ENCODE measurements around the gene TTLL12. TPM values are rescaled to one million over a fixed set of nuclear protein-coding genes. Genes with fewer than 3 reads are reported as not detected.

The TTLL12 gene
- 30.6 TPM for total RNA-seq

DNA sequence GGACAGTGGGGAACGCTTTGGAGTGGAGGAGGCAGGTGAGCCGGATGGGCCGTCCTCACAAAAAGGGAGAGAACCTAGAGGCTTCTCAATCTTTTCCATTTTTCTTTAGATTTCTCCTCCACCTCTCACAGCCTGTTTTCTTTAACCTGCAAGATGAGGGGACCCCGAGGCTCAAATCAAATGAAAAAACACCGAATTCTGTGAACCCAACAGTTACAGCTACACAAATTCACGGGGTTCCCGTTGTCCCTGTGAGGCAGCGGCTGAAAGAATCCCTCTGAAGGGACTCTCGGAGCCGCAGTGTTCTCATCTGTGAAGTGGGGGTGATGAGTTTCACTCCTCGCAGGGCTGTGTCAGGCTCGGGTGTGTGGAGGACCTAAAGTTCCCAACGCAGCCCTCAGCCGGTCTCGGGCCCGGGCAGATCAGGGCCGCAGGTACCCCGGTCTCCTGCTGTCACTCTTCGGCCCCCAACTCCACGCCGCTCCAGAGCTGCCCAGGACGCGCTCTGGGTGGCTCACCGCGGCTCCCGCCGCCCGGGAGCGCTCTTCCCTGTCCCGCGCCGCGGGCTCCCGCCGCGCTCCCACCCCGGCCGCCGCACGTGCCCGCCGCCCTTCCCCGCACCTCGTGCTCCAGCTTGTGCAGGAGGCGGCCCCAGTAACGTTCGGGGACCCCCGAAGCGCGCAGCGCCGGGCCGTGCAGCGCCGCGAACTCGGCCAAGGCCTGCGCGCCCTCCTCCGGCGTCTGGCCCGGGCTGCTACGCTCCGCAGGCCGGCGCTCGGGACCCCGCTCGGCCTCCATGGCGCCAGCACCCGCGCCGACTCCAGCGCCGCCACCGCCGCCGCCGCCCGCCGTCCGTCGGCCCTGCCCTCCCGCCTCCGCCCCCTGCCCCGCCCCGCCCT lies at the start of gene TTLL12:
TSS of gene TTLL12 (minus strand) at position 863 of the 899 bp plus-strand sequence. CDS start at position 798, 65 bp downstream.
- DNase-seq (ENCODE audit: low spot score in 2 of 2) (peak; percentile 85 to 91), FAIRE-seq (no peak)

DNA sequence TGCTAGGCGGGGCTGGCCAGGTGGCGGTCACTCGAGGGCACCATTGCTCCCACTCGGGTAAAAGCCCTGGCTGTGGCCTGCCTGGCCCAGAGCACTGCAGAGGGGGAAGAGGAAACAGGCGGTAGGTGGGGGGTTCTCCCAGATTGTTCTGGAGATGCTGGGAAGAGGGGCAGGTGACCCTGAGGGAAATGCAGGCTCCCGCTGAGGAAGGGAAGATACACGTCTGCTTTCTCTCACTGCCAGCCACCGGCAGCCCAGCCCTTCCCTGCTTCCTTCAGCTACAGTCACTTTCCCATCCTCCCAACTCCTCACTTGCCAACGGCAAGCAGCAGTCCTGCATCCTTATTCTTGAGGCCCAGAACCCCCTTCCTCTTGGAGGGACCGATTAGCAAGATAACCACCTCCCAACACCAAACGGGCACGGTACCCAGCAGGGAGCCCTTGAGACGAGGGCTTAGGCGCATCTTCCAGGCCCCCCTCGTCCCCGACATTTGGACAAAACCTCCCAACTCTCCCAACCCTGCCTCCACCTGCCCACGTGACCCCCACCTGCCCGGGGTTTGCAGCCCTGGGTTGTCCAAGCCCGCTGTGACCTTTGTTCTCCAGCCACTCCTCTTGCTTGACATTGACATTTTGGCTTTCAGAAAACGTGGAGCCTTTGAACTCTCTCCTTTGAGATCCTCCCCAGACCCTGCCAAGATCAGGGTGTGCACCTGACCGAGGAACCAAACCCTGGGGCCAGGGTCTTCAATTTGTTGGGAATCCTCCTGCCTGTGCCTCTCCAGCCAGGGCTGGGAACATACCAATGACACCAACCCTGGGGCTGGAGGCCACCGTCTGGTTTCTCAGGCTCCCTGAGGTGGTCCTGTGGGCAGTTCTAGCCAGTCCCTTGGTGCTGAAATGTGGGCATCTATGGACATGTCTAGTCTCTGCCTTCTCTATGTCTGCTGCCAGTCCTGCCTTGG lies 48.8 kb upstream of the TTLL12 start:
- no peak for DNase-seq (ENCODE audit: low spot score in 2 of 2)
- no peak for FAIRE-seq

DNA sequence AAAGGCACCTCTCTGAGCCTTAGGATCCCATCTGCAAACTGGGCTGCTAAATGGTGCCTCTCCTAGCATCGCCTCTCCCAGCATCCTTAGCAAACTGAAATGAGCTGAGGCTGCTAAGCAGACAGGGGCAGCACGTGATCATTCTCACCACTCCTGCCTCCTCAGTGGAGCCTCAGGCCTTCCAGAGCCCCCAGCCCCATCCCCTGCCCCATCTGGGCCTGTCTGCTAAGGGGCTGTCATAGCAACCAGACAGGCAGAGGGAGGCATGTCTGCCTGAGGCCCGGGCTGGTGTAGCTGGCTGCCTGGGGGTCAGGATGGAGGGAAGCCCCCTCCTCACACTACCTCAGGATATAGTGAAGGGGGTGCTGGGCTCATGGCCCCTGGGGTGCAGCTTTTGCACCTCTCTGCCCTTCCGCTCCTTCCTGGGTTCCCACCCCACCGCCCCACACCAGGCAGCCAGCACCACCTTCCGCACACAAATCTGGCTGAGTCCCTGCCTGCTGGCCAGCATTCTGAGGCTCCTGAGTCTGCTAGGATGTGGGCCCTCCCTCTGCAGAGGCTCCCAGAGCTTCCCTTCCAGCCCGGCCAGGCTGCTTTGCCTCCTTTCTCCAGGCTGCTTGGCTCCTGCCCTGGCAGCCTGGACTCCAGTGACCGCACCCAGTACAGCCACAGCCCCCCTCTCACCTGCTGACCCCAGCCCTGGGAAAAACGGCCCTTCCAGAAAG lies 47.5 kb upstream of the TTLL12 start:
- DNase-seq (ENCODE audit: low spot score in 2 of 2): no peak

DNA sequence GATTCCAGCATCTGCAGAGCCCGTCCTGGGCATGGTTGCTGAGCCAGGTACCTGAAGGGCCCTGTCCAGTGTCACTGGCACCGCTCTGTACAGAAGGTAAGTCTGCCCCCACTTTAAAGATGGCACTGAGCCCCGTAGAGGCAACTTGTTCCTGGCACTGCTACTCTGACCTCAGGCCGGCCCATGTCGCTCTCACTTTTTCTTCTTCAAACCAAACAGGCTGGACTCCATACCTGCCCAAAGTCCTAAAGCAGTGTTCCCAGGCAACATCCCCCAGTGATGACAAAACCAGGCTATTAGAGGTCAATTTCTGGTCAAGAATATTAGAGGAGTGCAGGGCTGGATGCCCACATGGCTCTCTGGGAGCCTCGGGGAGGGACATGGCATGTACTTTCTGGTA lies 46.6 kb upstream of the TTLL12 start:
- no peak for DNase-seq (ENCODE audit: low spot score in 2 of 2)
- FAIRE-seq: no peak

More for the DNA sequence above, 47.5 kb upstream of the TTLL12 start:
- no peak for FAIRE-seq

DNA sequence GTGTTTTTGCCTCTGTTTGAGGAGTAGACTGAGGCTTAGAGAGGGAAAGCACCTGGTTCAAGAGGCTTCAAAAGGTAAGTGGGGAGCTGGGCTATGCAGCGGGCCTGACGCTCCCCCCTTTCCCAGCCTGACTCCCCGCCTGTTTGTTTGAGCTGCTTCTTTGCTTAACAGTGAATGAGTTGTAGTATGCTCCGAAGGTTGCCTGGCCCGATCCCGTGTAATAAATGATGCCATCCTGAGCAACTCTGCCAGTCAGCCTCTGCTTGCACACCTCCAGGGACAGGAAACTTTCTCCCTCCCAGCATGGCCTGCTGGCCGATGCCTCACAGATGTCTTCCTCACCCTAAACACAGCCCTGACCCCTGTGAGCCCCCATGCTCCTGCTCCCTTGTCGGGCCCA lies 45.5 kb upstream of the TTLL12 start:
- FAIRE-seq: no peak

DNA sequence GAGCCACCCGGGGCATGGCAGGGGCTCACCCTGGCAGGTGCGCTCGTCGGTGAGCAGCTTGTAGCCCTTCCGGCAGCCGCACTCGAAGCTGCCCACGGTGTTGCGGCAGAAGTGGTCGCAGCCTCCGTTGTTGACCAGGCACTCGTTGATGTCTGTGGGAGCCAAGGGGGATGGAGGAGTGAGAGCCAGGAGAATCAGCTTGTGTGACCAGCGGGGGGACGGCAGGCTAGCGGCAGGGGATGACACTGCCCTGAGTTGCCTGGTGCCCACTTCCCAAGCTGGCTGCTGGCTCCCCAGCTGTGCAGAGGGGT lies 44.7 kb upstream of the TTLL12 start:
- DNase-seq (ENCODE audit: low spot score in 2 of 2): no peak
- FAIRE-seq: no peak

More for the DNA sequence above, 45.5 kb upstream of the TTLL12 start:
- no peak for DNase-seq (ENCODE audit: low spot score in 2 of 2)

DNA sequence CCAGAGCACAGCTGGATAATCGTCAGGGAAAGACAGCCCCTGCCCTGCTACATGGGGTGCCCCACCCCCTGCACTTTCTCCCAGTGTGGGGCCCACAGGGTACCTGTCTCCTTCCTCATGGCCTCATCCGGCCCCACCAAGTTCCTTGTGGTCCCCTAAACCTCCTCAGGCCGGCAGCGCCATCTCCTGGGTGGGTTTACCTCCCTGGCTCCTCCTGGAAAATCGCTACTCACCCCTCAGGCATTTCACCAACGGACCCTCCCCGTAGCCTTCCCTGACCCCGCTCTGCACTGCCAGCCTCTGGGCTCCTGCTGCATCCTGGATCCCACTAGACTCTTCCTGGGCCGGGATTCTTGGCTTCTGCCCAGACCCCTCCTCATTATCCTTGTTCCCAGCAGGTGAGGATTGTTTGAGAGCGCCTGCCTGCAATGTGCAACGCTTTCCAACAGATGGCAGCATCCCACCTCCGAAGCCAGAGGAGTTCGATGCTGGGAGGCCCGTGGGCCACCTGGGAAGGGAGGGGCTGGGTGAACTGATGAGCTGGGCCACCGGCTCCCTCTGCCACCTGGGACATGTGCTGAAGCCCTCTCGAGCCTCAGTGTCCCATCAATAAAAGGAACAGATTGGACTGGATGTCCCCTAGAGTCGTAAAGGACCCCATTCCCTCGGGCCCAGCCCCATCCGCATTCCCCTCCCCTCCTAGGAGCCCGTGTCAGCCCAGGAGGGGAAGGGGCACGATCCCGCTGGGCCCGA lies 44.2 kb upstream of the TTLL12 start:
- DNase-seq (ENCODE audit: low spot score in 2 of 2) (peak; percentile 58 to 83), FAIRE-seq (no peak)

DNA sequence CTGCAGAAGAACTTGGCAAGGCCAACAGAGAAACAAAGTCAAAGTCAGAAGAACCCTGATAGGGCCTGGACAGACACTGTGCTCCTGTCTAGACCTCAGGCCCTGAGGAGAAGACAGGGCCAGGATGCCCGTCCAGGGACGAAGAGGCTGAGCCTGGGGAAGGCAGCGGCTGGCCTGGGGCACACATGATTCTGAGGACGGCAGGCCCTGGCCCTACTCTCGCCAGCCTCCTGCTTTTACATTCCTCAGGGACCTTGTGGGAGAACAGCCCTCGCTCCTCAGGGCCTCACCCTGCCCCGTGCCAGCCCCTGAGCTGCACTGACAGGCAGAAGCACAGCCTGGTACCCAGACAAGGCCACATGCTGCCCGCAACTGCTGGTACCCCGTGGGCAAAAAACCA lies 43.6 kb upstream of the TTLL12 start:
- DNase-seq (ENCODE audit: low spot score in 2 of 2) (no peak), FAIRE-seq (no peak)

DNA sequence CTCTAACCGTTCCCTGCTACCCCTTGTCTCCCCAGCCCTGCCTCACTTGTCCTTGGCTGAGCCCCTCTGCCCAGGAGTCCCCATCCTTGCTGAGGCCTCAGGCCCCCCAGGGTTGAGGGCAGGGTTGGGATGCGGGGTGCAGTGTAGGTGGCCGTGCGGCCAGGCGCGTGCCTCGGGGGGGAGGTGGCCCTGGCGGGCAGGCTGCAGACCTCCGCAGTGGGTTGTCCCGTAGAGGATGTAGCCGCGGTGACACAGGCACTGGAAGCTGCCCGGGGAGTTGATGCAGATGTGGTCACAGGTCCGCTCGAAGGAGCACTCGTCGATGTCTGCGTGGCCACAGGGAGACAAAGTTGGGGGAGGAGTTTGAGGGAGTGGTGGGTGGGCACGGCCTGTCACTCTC lies 41.9 kb upstream of the TTLL12 start:
- FAIRE-seq: no peak
- DNase-seq (ENCODE audit: low spot score in 2 of 2): no peak

DNA sequence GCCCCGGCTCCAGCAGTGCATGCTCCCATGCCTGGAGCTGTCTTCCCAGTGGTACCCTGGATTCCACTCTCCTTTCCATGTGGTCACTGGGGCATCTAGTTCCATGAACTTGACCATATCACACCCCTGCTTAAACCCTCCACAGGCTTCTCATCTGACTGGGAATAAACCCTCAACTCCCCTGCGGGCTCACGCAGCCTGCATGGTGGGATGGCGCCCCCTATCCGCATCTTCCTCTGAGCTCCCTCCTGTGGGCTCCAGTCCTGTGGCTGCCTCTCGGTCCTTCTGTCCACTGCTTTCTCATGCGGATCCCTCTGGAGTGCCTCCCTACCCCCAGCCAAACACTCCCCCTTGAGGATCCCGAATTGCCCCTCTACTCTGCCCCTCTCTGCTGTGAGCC lies 41.4 kb upstream of the TTLL12 start:
- no peak for FAIRE-seq
- DNase-seq (ENCODE audit: low spot score in 2 of 2): no peak

DNA sequence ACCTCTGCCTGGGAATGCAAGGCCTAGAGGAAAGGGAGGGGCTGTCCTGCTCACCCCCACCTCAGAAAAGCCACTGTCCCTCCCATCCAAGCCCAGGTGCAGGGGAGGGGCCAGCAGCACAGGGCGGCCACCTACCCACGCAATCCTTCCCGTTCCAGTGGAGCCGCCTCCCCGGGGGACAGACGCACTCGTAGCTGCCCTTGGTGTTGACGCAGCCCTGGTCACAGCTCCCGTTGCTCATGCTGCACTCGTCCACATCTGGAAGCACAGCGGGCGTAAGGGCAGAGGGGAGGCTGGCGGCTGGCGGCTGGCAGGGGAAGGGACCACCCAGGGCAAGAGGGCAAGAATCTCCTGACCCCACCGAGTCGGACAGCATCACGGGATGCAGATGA lies 40.3 kb upstream of the TTLL12 start:
- FAIRE-seq (no peak), DNase-seq (ENCODE audit: low spot score in 2 of 2) (no peak)

DNA sequence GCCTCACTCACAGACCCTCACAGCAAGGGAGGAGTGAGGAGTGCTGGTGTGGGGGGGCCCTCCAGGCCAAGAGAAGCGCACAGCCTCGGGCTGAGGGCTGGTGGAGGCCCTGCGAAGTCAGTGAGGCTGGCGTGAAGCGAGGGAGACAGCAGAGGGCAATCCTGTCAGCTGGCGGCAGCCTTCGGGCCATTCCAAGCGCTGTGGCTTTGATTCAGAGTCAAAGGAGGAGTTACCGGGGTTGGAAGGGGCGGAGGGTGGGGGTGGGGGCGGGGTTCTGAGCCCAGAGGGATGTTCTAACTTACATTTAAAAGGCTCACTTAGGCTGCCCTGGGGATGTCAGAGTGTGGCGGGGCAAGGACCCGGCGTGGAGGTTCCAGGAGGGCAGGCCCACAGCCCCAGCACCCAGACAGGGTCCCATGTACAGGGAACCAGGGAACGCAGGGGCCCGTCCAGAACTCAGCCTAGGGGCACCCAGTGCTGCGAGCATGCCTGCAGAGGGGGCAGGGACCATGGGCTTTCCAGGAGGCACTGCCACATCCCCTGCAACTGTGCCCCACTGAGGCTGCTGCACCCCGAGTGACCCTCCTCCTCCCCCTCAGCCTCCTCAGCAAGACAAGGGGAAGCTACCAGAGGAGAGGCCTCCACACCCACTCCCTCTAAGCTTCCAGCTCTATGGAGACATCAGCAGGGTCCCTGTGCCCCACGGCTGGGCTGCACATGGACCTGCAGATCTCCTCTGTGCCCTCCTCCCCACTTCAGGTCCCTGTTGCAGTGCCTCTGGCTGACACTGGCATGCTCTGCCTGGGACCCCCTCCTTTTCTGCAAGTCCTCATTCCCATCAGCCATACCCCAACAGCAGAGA lies 39.7 kb upstream of the TTLL12 start:
- FAIRE-seq (no peak), DNase-seq (ENCODE audit: low spot score in 2 of 2) (no peak)

DNA sequence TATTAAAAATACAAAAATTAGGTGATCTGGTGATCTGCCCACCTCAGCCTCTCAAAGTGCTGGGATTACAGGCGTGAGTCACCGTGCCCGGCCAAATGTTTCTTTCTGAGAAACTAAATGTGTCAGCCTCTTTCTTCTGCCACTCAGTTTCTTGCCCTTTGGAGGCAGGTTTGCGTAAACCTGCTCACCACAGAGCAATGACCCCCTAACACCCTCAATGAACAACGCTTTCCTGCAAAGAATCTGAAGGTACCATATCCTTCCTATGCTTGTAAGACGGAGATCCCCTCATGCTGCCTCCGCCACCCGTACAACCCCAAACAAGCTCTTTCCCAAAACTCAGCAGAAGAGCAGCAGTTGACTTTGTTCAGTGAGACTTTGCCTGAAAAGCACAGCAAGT lies 38.7 kb upstream of the TTLL12 start:
- no peak for DNase-seq (ENCODE audit: low spot score in 2 of 2)
- no peak for FAIRE-seq

DNA sequence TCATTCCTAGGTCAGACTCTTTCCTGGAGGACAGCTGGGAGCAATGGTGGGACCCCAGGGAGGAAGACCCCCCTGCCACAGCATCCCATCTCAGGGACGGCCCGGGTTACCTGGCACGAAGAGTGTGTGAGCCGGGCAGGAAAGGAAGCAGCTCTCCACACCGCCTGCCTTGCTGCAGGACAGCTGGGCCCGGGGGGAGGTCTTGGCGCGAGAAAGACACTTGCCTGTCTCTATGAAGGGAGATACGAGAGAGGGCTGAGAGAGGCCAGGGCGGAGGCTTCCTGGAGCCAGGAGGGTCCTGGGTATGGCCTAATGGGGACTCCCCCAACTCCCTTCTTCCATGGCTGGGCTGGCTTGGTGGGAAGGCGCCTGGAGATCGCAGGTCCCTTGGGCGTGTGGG lies 36.1 kb upstream of the TTLL12 start:
- DNase-seq (ENCODE audit: low spot score in 2 of 2) (no peak), FAIRE-seq (no peak)

DNA sequence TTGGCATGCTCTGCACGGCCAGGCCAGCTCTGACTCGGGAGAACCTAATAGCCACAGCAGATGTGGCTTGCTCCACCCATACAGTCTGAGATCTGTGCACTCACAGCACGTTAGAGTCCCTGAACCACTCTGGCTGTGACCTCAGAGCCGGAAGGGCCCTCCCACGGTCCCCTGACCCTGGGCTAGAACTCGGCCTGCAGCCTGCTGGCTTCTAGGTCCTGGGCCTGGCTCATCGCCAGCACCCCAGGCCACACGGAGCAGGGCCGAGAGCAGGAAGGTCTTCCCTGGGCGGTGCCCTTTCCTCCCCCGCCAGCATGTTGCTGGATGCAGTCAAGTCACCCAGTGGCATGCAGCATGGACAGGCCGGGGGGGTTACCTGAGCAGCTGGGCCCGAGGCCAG lies 35.3 kb upstream of the TTLL12 start:
- FAIRE-seq (no peak), DNase-seq (ENCODE audit: low spot score in 2 of 2) (no peak)

DNA sequence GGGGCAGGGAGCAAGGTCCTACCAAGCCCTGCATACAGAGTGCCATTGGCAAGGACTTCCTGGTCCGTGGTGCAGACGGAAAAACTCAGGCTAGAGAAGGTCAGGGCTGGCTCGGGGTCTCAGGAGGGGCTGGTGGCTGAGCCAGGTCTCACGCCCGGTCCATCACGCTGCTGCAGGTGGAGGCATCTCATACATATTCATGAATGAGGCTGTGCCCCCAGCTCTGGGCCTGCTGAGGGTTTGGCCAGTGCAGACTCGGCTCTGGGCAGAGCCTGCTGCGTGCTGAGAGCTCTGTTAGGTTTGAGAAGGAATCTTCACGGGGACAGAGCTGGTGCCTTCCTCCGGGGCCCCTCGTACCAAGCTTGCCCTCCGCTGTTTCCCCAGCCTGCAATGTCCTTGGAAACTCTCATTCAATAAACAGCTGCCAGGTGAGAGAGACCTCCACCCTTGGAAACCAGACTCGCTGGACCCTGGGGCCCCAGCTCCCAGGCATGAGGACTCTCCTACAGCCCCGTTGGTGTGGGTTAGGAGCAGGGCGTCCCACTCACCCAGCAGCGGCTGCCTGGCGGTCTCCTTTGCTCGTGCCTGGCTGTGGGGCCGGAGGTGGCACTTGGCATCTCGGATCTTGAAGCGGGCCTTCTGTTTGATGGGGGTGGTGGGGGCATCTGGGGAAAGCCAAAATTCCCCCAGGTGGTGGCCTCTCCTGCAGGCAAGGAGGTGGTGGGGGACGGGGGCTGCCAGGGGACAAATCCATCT lies 33.9 kb upstream of the TTLL12 start:
- no peak for DNase-seq (ENCODE audit: low spot score in 2 of 2)
- no peak for FAIRE-seq

DNA sequence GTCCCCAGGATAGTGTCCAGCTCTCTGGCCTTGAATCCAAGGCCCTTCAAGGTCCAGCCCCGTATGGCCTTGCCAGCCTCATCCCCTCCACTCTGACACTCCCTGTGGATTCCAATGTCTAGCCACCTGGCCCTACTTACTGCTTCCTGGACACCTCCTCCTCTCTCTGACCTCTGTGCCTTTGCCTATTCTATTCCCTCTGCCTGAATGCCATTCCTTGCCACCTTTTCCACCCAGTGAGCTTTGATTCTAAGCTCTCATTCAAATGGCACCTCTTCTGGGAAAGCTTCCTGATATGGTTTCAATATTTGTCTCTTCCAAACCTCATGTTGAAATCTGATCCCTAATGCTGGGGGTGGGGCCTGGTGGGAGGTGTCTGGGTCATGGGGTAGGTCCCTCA lies 31.9 kb upstream of the TTLL12 start:
- no peak for DNase-seq (ENCODE audit: low spot score in 2 of 2)
- no peak for FAIRE-seq

DNA sequence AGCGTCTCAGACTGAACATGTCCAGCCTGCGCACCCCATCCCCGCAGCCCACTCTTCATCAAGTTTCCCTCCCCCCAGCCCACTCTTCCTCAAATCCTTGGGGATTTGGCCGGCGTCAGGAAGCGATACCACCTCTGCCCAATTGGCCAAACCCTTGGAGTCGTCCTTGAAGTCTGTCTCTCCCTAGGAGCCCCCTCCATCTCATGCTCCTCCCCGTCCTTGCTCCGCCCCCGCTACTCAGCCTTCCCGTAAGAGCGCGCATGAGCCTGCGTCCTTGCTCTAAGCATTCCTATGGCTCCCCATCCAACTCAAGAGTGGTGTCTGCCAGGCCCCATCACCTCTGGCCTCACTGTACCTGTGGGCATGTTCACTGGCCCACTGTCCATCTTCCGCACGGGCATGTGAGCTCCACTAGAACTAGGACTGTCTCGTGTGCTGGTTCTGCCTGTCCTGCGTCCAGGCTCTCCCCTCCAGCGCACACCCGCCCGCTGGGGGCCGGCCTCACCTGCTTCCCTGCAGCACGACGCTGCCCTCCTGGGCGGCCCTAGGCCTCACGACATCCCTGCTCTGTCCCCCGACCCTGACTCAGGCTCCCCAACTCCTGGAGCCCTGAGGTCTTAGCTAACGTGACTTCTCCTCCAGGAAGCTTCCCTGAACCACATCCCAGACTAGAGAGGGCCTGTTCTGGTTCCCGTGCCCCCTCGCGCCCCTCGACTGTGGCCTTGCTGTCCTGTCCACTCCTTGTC lies 30.5 kb upstream of the TTLL12 start:
- DNase-seq (ENCODE audit: low spot score in 2 of 2): no peak
- no peak for FAIRE-seq
